Body of pancreas (tissue), 4 donors: ENCODE measurements around the gene THEM5.
"Not testable (repeated sequence)": the region's sequence is repeated elsewhere in the genome, so short reads cannot be mapped to it uniquely, and the experiment has no call there.

ENCODE experiments used
- POLR2A ChIP-seq, 3 donors: fragments of 450-650 bp; IDR thresholded peaks; one replicate each; pipeline ENCODE4 v1.6.1; 2016; ENCODE audit warnings: antibody characterized with exemption in 3 of 3, mild to moderate bottlenecking in 2 of 3
- TF ChIP-seq, protein P1 (sequence below), 7 experiments: fragments of 450-650 bp in 4 of 7; fragments of 200-600 bp in 3 of 7; sonication (generic) in 3 of 7; IDR thresholded peaks; one replicate each; pipeline ENCODE4 v1.5.1; 2016 to 2019; ENCODE audit warnings: antibody characterized with exemption in 7 of 7

DNA sequence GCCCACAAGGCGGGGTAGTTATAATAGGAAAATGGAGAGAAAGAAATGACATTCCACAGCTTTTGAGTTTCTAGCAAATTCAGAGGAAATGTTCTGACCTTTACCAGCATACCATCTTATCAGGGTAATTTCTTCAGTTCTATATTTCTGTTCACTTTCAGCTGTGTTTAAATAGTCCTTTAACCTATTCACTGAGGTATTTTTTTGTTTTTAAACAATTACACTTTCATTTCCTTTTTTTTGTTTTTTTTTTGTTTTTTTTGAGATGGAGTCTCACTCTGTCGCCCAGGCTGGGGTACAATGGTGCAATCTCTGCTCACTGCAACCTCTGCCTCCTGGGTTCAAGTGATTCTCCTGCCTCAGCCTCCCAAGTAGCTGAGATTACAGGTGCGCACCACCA lies 30.9 kb upstream of the THEM5 start:
- TF ChIP-seq, protein P1, sequence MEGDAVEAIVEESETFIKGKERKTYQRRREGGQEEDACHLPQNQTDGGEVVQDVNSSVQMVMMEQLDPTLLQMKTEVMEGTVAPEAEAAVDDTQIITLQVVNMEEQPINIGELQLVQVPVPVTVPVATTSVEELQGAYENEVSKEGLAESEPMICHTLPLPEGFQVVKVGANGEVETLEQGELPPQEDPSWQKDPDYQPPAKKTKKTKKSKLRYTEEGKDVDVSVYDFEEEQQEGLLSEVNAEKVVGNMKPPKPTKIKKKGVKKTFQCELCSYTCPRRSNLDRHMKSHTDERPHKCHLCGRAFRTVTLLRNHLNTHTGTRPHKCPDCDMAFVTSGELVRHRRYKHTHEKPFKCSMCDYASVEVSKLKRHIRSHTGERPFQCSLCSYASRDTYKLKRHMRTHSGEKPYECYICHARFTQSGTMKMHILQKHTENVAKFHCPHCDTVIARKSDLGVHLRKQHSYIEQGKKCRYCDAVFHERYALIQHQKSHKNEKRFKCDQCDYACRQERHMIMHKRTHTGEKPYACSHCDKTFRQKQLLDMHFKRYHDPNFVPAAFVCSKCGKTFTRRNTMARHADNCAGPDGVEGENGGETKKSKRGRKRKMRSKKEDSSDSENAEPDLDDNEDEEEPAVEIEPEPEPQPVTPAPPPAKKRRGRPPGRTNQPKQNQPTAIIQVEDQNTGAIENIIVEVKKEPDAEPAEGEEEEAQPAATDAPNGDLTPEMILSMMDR (IDR thresholded peaks at IDR 0.05) = not testable (repeated sequence)
- not testable (repeated sequence) for TF ChIP-seq POLR2A (IDR thresholded peaks at IDR 0.05)
